Ectodermal cell (in vitro differentiated cells): ENCODE measurements around the gene SOAT2.
"Not testable (repeated sequence)": the region's sequence is repeated elsewhere in the genome, so short reads cannot be mapped to it uniquely, and the experiment has no call there.

Source experiments
- H3K27ac ChIP-seq: 2 replicates; pipeline ENCODE4 v1.7.0; 2013; ENCODE audit warnings: mild to moderate bottlenecking, low read depth, low read length; ENCODE audit not compliant: insufficient read depth, poor library complexity, severe bottlenecking
- H3K27me3 ChIP-seq: 2 replicates; pipeline ENCODE4 v1.7.0; 2013; ENCODE audit warnings: mild to moderate bottlenecking, low read length; ENCODE audit not compliant: insufficient read depth, control insufficient read depth, poor library complexity, severe bottlenecking
- H3K36me3 ChIP-seq: one replicate; pipeline ENCODE4 v1.7.0; 2013; ENCODE audit warnings: low read length; ENCODE audit not compliant: control insufficient read depth, insufficient read depth
- H3K4me1 ChIP-seq: one replicate; pipeline ENCODE4 v1.7.0; 2013; ENCODE audit warnings: low read length; ENCODE audit not compliant: control insufficient read depth, insufficient read depth
- H3K4me3 ChIP-seq: 2 replicates; pipeline ENCODE4 v1.7.0; 2013; ENCODE audit warnings: low read depth, low read length, control low read depth; ENCODE audit not compliant: insufficient read depth
- H3K9me3 ChIP-seq: 2 replicates; pipeline ENCODE4 v1.7.0; 2013; ENCODE audit warnings: mild to moderate bottlenecking, low read length, moderate library complexity; ENCODE audit not compliant: control insufficient read depth
- WGBS, 2 experiments: methylation state at CpG; one replicate each; pipeline ENCODE4 v1.1.7; 2013; ENCODE audit warnings: missing lambda C conversion rate in 2 of 2; 5-methylcytosine and 5-hydroxymethylcytosine counted together

The SOAT2 gene

GRCh38 chr12:53090554-53090953 is 12.7 kb upstream of the SOAT2 start:
- H3K27me3 ChIP-seq = peaks cover 5% of the 10 kb centered on the region
- no peaks in the 10 kb centered on the region for H3K4me1 ChIP-seq
- H3K27ac ChIP-seq = no peak overlapping the region
- no peaks in the 10 kb centered on the region for H3K9me3 ChIP-seq
- 90 to 100% methylated on average over 1 to 2 of the region's 2 CpGs for WGBS, 2 experiments
- H3K36me3 ChIP-seq = no peaks in the 10 kb centered on the region
- no peak overlapping the region for H3K4me3 ChIP-seq

- Histone ChIP-seq H3K4me3 (no peak overlapping the region), H3K27me3 (peaks cover 16% of the 10 kb centered on the region), H3K36me3 (no peaks in the 10 kb centered on the region), H3K4me1 (no peaks in the 10 kb centered on the region), H3K27ac (no peak overlapping the region), H3K9me3 (no peaks in the 10 kb centered on the region)
- 71 to 72% methylated on average over 6 of the region's 6 CpGs for WGBS, 2 experiments
Observed at GRCh38 chr12:53091756-53092155, 11.5 kb upstream of the SOAT2 start.

GRCh38 chr12:53093777-53094393 is 9.4 kb upstream of the SOAT2 start:
- Histone ChIP-seq H3K9me3 (no peaks in the 10 kb centered on the region), H3K27me3 (peaks cover 37% of the 10 kb centered on the region), H3K4me1 (peaks cover 10% of the 10 kb centered on the region), H3K36me3 (no peaks in the 10 kb centered on the region), H3K27ac (no peak overlapping the region), H3K4me3 (no peak overlapping the region)
- 81 to 82% methylated on average over 6 of the region's 6 CpGs for WGBS, 2 experiments

- Histone ChIP-seq H3K4me3 (no peak overlapping the region), H3K4me1 (peaks cover 15% of the 10 kb centered on the region), H3K9me3 (no peaks in the 10 kb centered on the region), H3K36me3 (no peaks in the 10 kb centered on the region), H3K27me3 (peaks cover 42% of the 10 kb centered on the region), H3K27ac (no peak overlapping the region)
- WGBS, 2 experiments = 87 to 90% methylated on average over 5 to 6 of the region's 6 CpGs
Observed at GRCh38 chr12:53094394-53094787, 8.9 kb upstream of the SOAT2 start.

- not testable (repeated sequence) for H3K36me3 ChIP-seq, H3K9me3 ChIP-seq, H3K27ac ChIP-seq, H3K4me3 ChIP-seq
- Histone ChIP-seq H3K27me3 (peaks cover 42% of the 10 kb centered on the region), H3K4me1 (peaks cover 16% of the 10 kb centered on the region)
- 88 to 94% methylated on average over 4 to 5 of the region's 5 CpGs for WGBS, 2 experiments
Observed at GRCh38 chr12:53094796-53095595, 8.3 kb upstream of the SOAT2 start.

- 95% methylated on average over 3 of the region's 3 CpGs for WGBS, 2 experiments
- H3K27ac ChIP-seq, H3K9me3 ChIP-seq, H3K4me3 ChIP-seq, H3K36me3 ChIP-seq: not testable (repeated sequence)
- peaks cover 42% of the 10 kb centered on the region for H3K27me3 ChIP-seq
- peaks cover 16% of the 10 kb centered on the region for H3K4me1 ChIP-seq
Observed at GRCh38 chr12:53095596-53095895, 7.7 kb upstream of the SOAT2 start.

- Histone ChIP-seq H3K36me3 (no peaks in the 10 kb centered on the region), H3K27me3 (peaks cover 42% of the 10 kb centered on the region), H3K9me3 (no peaks in the 10 kb centered on the region), H3K4me3 (no peak overlapping the region), H3K27ac (no peak overlapping the region), H3K4me1 (peaks cover 16% of the 10 kb centered on the region)
- WGBS, 2 experiments = 27% methylated on average over 11 of the region's 11 CpGs
Observed at GRCh38 chr12:53096089-53096741, 7.1 kb upstream of the SOAT2 start.

- peaks cover 16% of the 10 kb centered on the region for H3K4me1 ChIP-seq
- H3K36me3 ChIP-seq = no peaks in the 10 kb centered on the region
- peaks cover 38% of the 10 kb centered on the region for H3K27me3 ChIP-seq
- no peaks in the 10 kb centered on the region for H3K9me3 ChIP-seq
- no peak overlapping the region for H3K4me3 ChIP-seq
- 1 to 4% methylated on average over 9 of the region's 9 CpGs for WGBS, 2 experiments
- H3K27ac ChIP-seq = no peak overlapping the region
Observed at GRCh38 chr12:53096759-53097158, 6.5 kb upstream of the SOAT2 start.

- Histone ChIP-seq H3K27me3 (peaks cover 37% of the 10 kb centered on the region), H3K9me3 (no peaks in the 10 kb centered on the region), H3K27ac (no peak overlapping the region), H3K36me3 (no peaks in the 10 kb centered on the region), H3K4me3 (peak overlapping the region; percentile 54), H3K4me1 (peaks cover 16% of the 10 kb centered on the region)
- WGBS, 2 experiments = 0 to 1% methylated on average over 9 of the region's 9 CpGs
Observed at GRCh38 chr12:53097207-53097563, 6.1 kb upstream of the SOAT2 start.

GRCh38 chr12:53097564-53098353 is 5.5 kb upstream of the SOAT2 start, which contains the start of gene IGFBP6:
Gene IGFBP6, plus strand, starts transcription at chr12:53097667. Its CDS starts 51 bp downstream, at chr12:53097718.
- Histone ChIP-seq H3K36me3 (no peaks in the 10 kb centered on the region), H3K4me3 (peak within 1 kb of the TSS; percentile 54), H3K27me3 (peaks cover 37% of the 10 kb centered on the region), H3K4me1 (peaks cover 16% of the 10 kb centered on the region), H3K27ac (no peak within 1 kb of the TSS), H3K9me3 (no peaks in the 10 kb centered on the region)
- 1% methylated on average over 51 of the region's 51 CpGs for WGBS, 2 experiments
